ENCODE measurements around the gene RHBDD1. TPM values are rescaled to one million over a fixed set of nuclear protein-coding genes. Genes with fewer than 3 reads are reported as not detected.

Gene RHBDD1
- total RNA-seq, 1 experiment from 2014 or later: 28.0 TPM

- Histone ChIP-seq H3K27me3 (replicated peaks; ENCODE audit: insufficient read depth, low read depth, low read length, poor library complexity) (no peaks in the 10 kb centered on the region), H3K27ac (ENCODE audit: low read depth, low read length, poor library complexity, severe bottlenecking) (no peak overlapping the region), H3K36me3 (ENCODE audit: insufficient read depth, low read length, poor library complexity, severe bottlenecking) (no peaks in the 10 kb centered on the region), H3K4me3 (ENCODE audit: low read depth, low read length, poor library complexity, severe bottlenecking) (no peak overlapping the region), H3K9me3 (ENCODE audit: low read depth, low read length, poor library complexity, severe bottlenecking) (no peaks in the 10 kb centered on the region), H3K4me1 (ENCODE audit: insufficient read depth, low read length, poor library complexity, severe bottlenecking) (no peaks in the 10 kb centered on the region)
- DNase-seq (ENCODE audit: low spot score): no peak
- intact Hi-C loops (cut with micrococcal nuclease; ENCODE audit: unreplicated experiment): no loop called here
- POLR2A ChIA-PET (ENCODE audit: low non-redundant PET): no interaction called here
- no TSS peak for BruUV-seq (replicated peaks)
- CTCF ChIA-PET: no interaction called here
- TF ChIP-seq EZH2 (IDR thresholded peaks at IDR 0.05; ENCODE audit: borderline replicate concordance, low read depth, low read length, poor library complexity, severe bottlenecking): no peak
- TF ChIP-seq, protein P1, sequence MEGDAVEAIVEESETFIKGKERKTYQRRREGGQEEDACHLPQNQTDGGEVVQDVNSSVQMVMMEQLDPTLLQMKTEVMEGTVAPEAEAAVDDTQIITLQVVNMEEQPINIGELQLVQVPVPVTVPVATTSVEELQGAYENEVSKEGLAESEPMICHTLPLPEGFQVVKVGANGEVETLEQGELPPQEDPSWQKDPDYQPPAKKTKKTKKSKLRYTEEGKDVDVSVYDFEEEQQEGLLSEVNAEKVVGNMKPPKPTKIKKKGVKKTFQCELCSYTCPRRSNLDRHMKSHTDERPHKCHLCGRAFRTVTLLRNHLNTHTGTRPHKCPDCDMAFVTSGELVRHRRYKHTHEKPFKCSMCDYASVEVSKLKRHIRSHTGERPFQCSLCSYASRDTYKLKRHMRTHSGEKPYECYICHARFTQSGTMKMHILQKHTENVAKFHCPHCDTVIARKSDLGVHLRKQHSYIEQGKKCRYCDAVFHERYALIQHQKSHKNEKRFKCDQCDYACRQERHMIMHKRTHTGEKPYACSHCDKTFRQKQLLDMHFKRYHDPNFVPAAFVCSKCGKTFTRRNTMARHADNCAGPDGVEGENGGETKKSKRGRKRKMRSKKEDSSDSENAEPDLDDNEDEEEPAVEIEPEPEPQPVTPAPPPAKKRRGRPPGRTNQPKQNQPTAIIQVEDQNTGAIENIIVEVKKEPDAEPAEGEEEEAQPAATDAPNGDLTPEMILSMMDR (conservative IDR thresholded peaks at IDR 0.05; ENCODE audit: low read depth, low read length): no peak
Measured at GRCh38 chr2:226860087-226860486, 24.2 kb downstream of the RHBDD1 start.

DNA sequence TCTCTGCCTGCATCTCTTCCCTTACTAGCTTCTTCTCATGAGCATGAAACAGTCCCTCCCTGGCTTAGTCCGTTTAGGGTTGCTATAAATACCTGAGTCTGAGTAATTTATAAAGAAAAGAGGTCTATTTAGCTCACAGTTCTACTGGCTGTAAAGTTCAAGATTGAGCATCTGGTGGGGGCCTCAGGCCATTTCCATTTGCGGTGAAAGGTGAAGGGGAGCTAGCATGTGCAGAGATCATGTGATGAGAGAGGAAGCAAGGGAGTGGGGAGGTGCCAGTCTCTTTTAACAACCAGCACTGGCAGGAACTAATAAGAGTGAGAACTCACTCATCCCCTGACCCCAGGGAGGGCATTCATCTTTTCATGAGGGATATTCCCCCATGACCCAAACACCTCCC is 26.8 kb downstream of the RHBDD1 start:
- ChIA-PET POLR2A (ENCODE audit: low non-redundant PET) (no interaction called here), CTCF (no interaction called here)
- no peaks in the 10 kb centered on the region for H3K4me1 ChIP-seq (ENCODE audit: insufficient read depth, low read length, poor library complexity, severe bottlenecking)
- no TSS peak for BruUV-seq (replicated peaks)
- intact Hi-C loops (cut with micrococcal nuclease; ENCODE audit: unreplicated experiment): no loop called here
- no peaks in the 10 kb centered on the region for H3K36me3 ChIP-seq (ENCODE audit: insufficient read depth, low read length, poor library complexity, severe bottlenecking)
- no peak overlapping the region for H3K27ac ChIP-seq (ENCODE audit: low read depth, low read length, poor library complexity, severe bottlenecking)
- H3K4me3 ChIP-seq (ENCODE audit: low read depth, low read length, poor library complexity, severe bottlenecking): no peak overlapping the region
- H3K27me3 ChIP-seq (replicated peaks; ENCODE audit: insufficient read depth, low read depth, low read length, poor library complexity): no peaks in the 10 kb centered on the region
- TF ChIP-seq, protein P1 (conservative IDR thresholded peaks at IDR 0.05; ENCODE audit: low read depth, low read length): no peak
- no peak for TF ChIP-seq EZH2 (IDR thresholded peaks at IDR 0.05; ENCODE audit: borderline replicate concordance, low read depth, low read length, poor library complexity, severe bottlenecking)
- no peak for DNase-seq (ENCODE audit: low spot score)
- H3K9me3 ChIP-seq (ENCODE audit: low read depth, low read length, poor library complexity, severe bottlenecking): no peaks in the 10 kb centered on the region

GRCh38 chr2:226865273-226865672 is 29.4 kb downstream of the RHBDD1 start:
- no TSS peak for BruUV-seq (replicated peaks)
- intact Hi-C loops (cut with micrococcal nuclease; ENCODE audit: unreplicated experiment): no loop called here
- Histone ChIP-seq H3K9me3 (ENCODE audit: low read depth, low read length, poor library complexity, severe bottlenecking) (no peaks in the 10 kb centered on the region), H3K27me3 (replicated peaks; ENCODE audit: insufficient read depth, low read depth, low read length, poor library complexity) (no peaks in the 10 kb centered on the region), H3K4me1 (ENCODE audit: insufficient read depth, low read length, poor library complexity, severe bottlenecking) (no peaks in the 10 kb centered on the region), H3K36me3 (ENCODE audit: insufficient read depth, low read length, poor library complexity, severe bottlenecking) (no peaks in the 10 kb centered on the region), H3K27ac (ENCODE audit: low read depth, low read length, poor library complexity, severe bottlenecking) (no peak overlapping the region), H3K4me3 (ENCODE audit: low read depth, low read length, poor library complexity, severe bottlenecking) (no peak overlapping the region)
- ChIA-PET CTCF (no interaction called here), POLR2A (ENCODE audit: low non-redundant PET) (no interaction called here)
- no peak for DNase-seq (ENCODE audit: low spot score)
- no peak for TF ChIP-seq EZH2 (IDR thresholded peaks at IDR 0.05; ENCODE audit: borderline replicate concordance, low read depth, low read length, poor library complexity, severe bottlenecking)
- TF ChIP-seq, protein P1 (conservative IDR thresholded peaks at IDR 0.05; ENCODE audit: low read depth, low read length): no peak

Measured in A673 (cell line).